Measurements from ENCODE around the gene PLCZ1. TPM values are rescaled to one million over a fixed set of nuclear protein-coding genes. Genes with fewer than 3 reads are reported as not detected.
"Not testable (repeated sequence)": the region's sequence is repeated elsewhere in the genome, so short reads cannot be mapped to it uniquely, and the experiment has no call there.

Gene PLCZ1, protein sequence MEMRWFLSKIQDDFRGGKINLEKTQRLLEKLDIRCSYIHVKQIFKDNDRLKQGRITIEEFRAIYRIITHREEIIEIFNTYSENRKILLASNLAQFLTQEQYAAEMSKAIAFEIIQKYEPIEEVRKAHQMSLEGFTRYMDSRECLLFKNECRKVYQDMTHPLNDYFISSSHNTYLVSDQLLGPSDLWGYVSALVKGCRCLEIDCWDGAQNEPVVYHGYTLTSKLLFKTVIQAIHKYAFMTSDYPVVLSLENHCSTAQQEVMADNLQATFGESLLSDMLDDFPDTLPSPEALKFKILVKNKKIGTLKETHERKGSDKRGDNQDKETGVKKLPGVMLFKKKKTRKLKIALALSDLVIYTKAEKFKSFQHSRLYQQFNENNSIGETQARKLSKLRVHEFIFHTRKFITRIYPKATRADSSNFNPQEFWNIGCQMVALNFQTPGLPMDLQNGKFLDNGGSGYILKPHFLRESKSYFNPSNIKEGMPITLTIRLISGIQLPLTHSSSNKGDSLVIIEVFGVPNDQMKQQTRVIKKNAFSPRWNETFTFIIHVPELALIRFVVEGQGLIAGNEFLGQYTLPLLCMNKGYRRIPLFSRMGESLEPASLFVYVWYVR
- polyA plus RNA-seq (2011; rRNA removed) (not detected in 2 replicates), polyA minus RNA-seq (2011; rRNA and poly(A)+ RNA removed) (not detected in 2 replicates)

DNA sequence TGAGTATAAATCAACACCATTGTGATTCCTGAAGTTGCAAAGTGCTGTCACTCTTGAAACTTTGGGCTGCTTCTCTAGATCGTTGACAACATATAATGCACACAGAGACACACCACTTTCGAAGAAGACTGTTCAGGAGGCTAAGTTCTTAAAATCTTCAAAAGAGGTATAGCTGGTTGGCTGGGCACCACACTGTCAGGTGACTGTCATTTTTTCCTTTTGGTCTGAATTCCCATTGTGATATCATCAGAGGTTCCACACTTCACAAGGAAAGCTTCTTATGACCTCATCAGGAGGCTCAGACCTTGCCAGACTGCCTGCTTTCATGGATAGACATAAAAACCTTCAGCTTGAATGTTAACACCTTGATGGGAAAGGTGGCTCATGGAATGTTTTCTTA is at the start of gene PLCZ1, which contains the start of gene CAPZA3:
Gene PLCZ1, minus strand, starts transcription at position 194 of the 400 bp plus-strand sequence. CDS start 641 bp downstream, outside the sequence.
Gene CAPZA3, plus strand, starts transcription at position 301 of the 400 bp plus-strand sequence. CDS start 150 bp downstream, outside the sequence.
- ChIA-PET POLR2A (no interaction called here), CTCF (interaction anchor here (0.5 kb wide), 1 partner anchor 12 kb away, joined by 3 read pairs; no protein-coding TSS in a partner anchor)
- H3K36me3 ChIP-seq (ENCODE audit: control insufficient read depth, insufficient read depth, low read length), result no peaks in the 10 kb centered on the region
- H3K27me3 ChIP-seq (ENCODE audit: control insufficient read depth, insufficient read depth, low read length), result no peaks in the 10 kb centered on the region
- no peak within 1 kb of the TSS for H3K4me3 ChIP-seq (ENCODE audit: low read depth, low read length)
- TF ChIP-seq, protein P1, sequence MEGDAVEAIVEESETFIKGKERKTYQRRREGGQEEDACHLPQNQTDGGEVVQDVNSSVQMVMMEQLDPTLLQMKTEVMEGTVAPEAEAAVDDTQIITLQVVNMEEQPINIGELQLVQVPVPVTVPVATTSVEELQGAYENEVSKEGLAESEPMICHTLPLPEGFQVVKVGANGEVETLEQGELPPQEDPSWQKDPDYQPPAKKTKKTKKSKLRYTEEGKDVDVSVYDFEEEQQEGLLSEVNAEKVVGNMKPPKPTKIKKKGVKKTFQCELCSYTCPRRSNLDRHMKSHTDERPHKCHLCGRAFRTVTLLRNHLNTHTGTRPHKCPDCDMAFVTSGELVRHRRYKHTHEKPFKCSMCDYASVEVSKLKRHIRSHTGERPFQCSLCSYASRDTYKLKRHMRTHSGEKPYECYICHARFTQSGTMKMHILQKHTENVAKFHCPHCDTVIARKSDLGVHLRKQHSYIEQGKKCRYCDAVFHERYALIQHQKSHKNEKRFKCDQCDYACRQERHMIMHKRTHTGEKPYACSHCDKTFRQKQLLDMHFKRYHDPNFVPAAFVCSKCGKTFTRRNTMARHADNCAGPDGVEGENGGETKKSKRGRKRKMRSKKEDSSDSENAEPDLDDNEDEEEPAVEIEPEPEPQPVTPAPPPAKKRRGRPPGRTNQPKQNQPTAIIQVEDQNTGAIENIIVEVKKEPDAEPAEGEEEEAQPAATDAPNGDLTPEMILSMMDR (IDR thresholded peaks at IDR 0.05; ENCODE audit: insufficient read depth, low read depth, low read length), result no peak
- no peak for DNase-seq (ENCODE audit: low read depth)

DNA sequence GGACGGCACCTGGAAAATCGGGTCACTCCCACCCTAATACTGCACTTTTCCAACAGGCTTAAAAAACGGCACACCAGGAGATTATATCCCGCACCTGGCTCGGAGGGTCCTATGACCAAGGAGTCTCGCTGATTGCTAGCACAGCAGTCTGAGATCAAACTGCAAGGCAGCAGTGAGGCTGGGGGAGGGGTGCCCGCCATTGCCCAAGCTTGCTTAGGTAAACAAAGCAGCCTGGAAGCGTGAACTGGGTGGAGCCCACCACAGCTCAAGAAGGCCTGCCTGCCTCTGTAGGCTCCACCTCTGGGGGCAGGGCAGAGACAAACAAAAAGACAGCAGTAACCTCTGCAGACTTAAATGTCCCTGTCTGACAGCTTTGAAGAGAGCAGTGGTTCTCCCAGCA is 47.7 kb upstream of the PLCZ1 start:
- DNase-seq (ENCODE audit: low read depth); H3K36me3 ChIP-seq (ENCODE audit: control insufficient read depth, insufficient read depth, low read length); CTCF ChIA-PET; H3K4me3 ChIP-seq (ENCODE audit: low read depth, low read length); POLR2A ChIA-PET; H3K27me3 ChIP-seq (ENCODE audit: control insufficient read depth, insufficient read depth, low read length): not testable (repeated sequence)

DNA sequence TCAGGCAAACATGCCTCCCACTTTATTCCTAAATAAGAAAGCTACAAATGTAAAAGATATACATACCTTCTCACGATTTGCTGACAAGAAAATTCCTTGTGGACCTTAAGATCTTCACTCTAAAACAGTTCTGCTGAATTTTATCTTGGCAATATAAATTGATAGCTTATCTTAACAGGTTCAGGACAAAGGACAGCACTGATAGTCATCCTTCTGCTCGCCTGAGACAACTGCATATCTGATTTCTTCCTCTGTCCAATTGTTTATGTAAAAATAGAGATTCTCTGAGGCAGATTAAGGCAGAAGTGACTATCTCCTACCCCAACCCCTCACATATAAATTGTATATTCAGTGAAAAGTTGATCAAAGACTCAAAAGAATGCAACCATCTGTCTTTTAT is 45.0 kb upstream of the PLCZ1 start:
- Histone ChIP-seq H3K36me3 (ENCODE audit: control insufficient read depth, insufficient read depth, low read length) (no peaks in the 10 kb centered on the region), H3K4me3 (ENCODE audit: low read depth, low read length) (no peak overlapping the region), H3K27me3 (ENCODE audit: control insufficient read depth, insufficient read depth, low read length) (no peaks in the 10 kb centered on the region)
- ChIA-PET CTCF (no interaction called here), POLR2A (no interaction called here)
- TF ChIP-seq, protein P1 (IDR thresholded peaks at IDR 0.05; ENCODE audit: insufficient read depth, low read depth, low read length), result no peak
- no peak for DNase-seq (ENCODE audit: low read depth)

DNA sequence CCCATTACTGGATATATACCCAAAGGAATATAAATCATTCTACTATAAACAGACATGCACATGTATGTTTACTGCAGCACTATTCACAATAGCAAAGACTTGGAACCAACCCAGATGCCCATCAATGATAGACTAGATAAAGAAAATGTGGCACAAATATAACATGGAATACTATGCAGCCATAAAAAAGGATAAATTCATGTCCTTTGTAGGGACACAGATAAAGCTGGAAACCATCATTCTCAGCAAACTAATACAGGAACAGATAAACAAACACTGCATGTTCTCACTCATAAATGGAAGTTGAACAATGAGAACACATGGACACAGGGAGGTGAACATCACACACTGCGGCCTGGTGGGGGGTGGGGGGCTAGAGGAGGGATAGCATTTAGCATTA is 28.7 kb upstream of the PLCZ1 start:
- DNase-seq (ENCODE audit: low read depth); POLR2A ChIA-PET; CTCF ChIA-PET; H3K27me3 ChIP-seq (ENCODE audit: control insufficient read depth, insufficient read depth, low read length); H3K36me3 ChIP-seq (ENCODE audit: control insufficient read depth, insufficient read depth, low read length); H3K4me3 ChIP-seq (ENCODE audit: low read depth, low read length): not testable (repeated sequence)

DNA sequence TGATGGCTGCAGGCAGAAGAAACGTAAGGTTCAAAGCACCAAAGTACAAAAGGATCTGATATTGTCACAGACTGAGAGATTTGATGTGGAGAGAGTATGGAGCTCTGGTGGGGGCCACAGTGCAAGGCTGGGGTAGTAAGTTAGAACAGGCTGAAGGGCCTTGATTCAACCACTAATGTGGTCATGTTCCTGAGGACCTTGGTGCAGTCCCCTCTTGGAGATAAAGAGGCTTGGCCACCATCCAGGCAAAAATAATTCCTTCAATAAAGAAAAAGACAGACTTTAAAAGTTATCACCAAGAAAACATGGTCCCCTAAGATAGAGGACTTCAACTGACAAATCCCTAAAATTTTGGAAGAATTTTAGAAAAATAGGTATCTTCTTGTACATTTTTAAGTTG is 17.5 kb upstream of the PLCZ1 start:
- ChIA-PET POLR2A (no interaction called here), CTCF (interaction anchor here (0.6 kb wide), 1 partner anchor 432 kb away, joined by 3 read pairs; no protein-coding TSS in a partner anchor)
- Histone ChIP-seq H3K27me3 (ENCODE audit: control insufficient read depth, insufficient read depth, low read length) (no peaks in the 10 kb centered on the region), H3K4me3 (ENCODE audit: low read depth, low read length) (no peak overlapping the region), H3K36me3 (ENCODE audit: control insufficient read depth, insufficient read depth, low read length) (no peaks in the 10 kb centered on the region)
- TF ChIP-seq, protein P1 (IDR thresholded peaks at IDR 0.05; ENCODE audit: insufficient read depth, low read depth, low read length), result no peak
- no peak for DNase-seq (ENCODE audit: low read depth)

DNA sequence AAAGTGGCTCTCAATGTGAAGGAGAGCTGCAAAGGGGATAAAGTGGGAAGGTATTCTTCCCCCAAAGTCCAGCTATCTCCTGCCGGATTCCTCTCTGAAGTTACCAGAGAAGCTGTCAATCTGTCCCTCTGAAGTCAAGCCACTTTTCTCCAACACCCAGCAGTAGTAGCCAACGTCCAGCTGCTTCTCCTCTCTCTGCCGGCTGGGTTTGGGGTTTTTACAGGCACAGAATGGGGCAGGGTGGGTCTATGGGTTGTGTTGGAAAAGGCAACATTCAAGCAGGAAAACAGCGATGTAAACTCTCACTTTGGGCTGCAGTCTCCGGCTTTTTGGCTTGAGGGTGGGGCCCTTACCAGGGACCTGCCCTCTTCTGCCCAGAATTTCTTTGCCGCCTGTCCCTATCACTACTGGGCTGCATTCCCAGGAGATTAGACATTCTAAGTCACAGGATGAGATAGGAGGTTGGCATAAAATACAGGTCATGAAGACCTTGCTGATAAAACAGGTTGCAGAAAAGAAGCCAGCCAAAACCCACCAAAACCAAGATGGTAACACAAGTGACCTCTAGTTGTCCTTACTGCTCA is 16.4 kb upstream of the PLCZ1 start:
- Histone ChIP-seq H3K27me3 (ENCODE audit: control insufficient read depth, insufficient read depth, low read length) (no peaks in the 10 kb centered on the region), H3K4me3 (ENCODE audit: low read depth, low read length) (no peak overlapping the region), H3K36me3 (ENCODE audit: control insufficient read depth, insufficient read depth, low read length) (no peaks in the 10 kb centered on the region)
- no peak for DNase-seq (ENCODE audit: low read depth)
- TF ChIP-seq, protein P1 (IDR thresholded peaks at IDR 0.05; ENCODE audit: insufficient read depth, low read depth, low read length), result no peak
- ChIA-PET POLR2A (no interaction called here), CTCF (interaction anchor here (1.7 kb wide), 1 partner anchor 10 kb away, joined by 5 read pairs; no protein-coding TSS in a partner anchor)

All from BJ (cell line).